ENCODE results near the gene FLOT1. TPM values are rescaled to one million over a fixed set of nuclear protein-coding genes. Genes with fewer than 3 reads are reported as not detected.

FLOT1 gene
- total and polyA plus RNA-seq, 2 of the 4 experiments (the other 2 are of a cell fraction), result 96.2 to 162 TPM

DNA sequence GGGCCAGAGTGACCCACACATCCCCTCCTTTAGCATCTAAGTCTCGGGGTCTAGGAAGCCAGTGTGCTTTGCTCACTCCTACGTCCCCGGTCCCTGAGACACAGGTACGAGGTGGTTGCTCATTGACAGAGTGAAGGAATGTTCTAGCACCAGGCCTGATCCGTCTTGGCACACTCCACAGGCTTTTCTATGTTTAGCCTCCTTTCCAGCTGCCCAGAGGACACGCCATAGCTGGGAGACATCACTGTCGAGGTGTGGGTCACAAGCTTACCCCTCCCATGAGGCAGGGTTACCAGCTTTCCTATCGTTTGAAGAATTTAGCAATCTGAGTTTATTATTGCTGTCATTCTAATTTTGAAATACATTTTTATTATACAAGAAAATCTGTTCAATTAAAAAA is 32.2 kb upstream of the FLOT1 start:
- POLR2A ChIA-PET (ENCODE audit: unreplicated experiment), result no interaction called here
- no peak overlapping the region for H3K9ac ChIP-seq (ENCODE audit: low read depth, low read length)

More for the DNA sequence above, 32.2 kb upstream of the FLOT1 start:
- TF ChIP-seq CHD1 (IDR thresholded peaks at IDR 0.05; ENCODE audit: low read depth, low read length), result no peak
- TF ChIP-seq RFX5 (IDR thresholded peaks at IDR 0.05; ENCODE audit: low read depth, low read length), result no peak
- TF ChIP-seq CEBPB (IDR thresholded peaks at IDR 0.05; ENCODE audit: low read depth, low read length), result no peak
- TF ChIP-seq RCOR1 (IDR thresholded peaks at IDR 0.05; ENCODE audit: insufficient replicate concordance, low read length), result no peak
- TF ChIP-seq SMC3 (IDR thresholded peaks at IDR 0.05; ENCODE audit: low read depth, low read length), result no peak
- no peak overlapping the region for H3K56ac ChIP-seq (ENCODE audit: extremely low read depth, insufficient read depth, low read length)
- peaks cover 23% of the 10 kb centered on the region for H3K4me1 ChIP-seq (ENCODE audit: control insufficient read depth, insufficient read depth, low read length)
- H2BK20ac ChIP-seq (ENCODE audit: low read depth, low read length), result peak overlapping the region; percentile 61; the same call in 1 of the 2 replicates
- H3K9me1 ChIP-seq (ENCODE audit: insufficient read depth, low read length), result peaks cover 25% of the 10 kb centered on the region
- no peaks in the 10 kb centered on the region for H4K20me1 ChIP-seq (ENCODE audit: insufficient read depth, low read length)
- H3K27me3 ChIP-seq (ENCODE audit: control insufficient read depth, insufficient read depth, low read length), result no peaks in the 10 kb centered on the region
- H3K14ac ChIP-seq (replicated peaks; ENCODE audit: low read depth, low read length), result peak overlapping the region; percentile 51
- H3K23ac ChIP-seq (ENCODE audit: low read depth, low read length), result no peak overlapping the region
- no peak overlapping the region for H3K27ac ChIP-seq (ENCODE audit: insufficient read depth, low read length)
- peak overlapping the region; percentile 74 for H2AK5ac ChIP-seq (ENCODE audit: low read depth, low read length)
- H4K5ac ChIP-seq (ENCODE audit: low read depth, low read length), result peak overlapping the region; percentile 46; the same call in 1 of the 2 replicates
- intact Hi-C loops (cut with micrococcal nuclease), result no loop called here
- H3K4me2 ChIP-seq (ENCODE audit: low read depth, low read length), result no peak overlapping the region
- BruUV-seq (replicated peaks), result no TSS peak
- 83% methylated on average over 4 of the region's 8 CpGs; no CpG with 5 or more reads in 1 of the 2 experiments for WGBS, 2 experiments (ENCODE audit: extremely low coverage in 2 of 2, insufficient read length in 1 of 2)
- H3K4me3 ChIP-seq (ENCODE audit: insufficient read depth, low read depth, low read length), result no peak overlapping the region
- peak overlapping the region; percentile 0 to 50; a peak in 3 of 4 replicates for H4K8ac ChIP-seq (ENCODE audit: low read depth in 2 of 2, low read length in 2 of 2)
- in situ Hi-C loops (cut with MboI; ENCODE audit: low sequenced_read_pairs), result no loop called here
- H3K9me3 ChIP-seq (ENCODE audit: control insufficient read depth, insufficient read depth, low read length), result no peaks in the 10 kb centered on the region
- ATAC-seq (ENCODE audit: low read depth) (no peak), DNase-seq (no peak)
- peak overlapping the region; percentile 64 for H2BK5ac ChIP-seq (ENCODE audit: low read depth, low read length, poor library complexity, severe bottlenecking)
- H3K4ac ChIP-seq (ENCODE audit: low read depth, low read length), result peak overlapping the region; percentile 83
- peak overlapping the region; percentile 60 for H2AFZ ChIP-seq (replicated peaks; ENCODE audit: low read length, poor library complexity)
- no peaks in the 10 kb centered on the region for H3K36me3 ChIP-seq (ENCODE audit: control insufficient read depth, insufficient read depth, low read length)
- H2BK15ac ChIP-seq (ENCODE audit: low read depth, low read length), result peak overlapping the region; percentile 82
- H2AK9ac ChIP-seq (replicated peaks; ENCODE audit: low read depth, low read length, poor library complexity), result peak overlapping the region; percentile 56
- peak overlapping the region; percentile 65 for H4K91ac ChIP-seq (ENCODE audit: insufficient read depth, low read depth, low read length)
- peak overlapping the region; percentile 90 for H2BK120ac ChIP-seq (ENCODE audit: low read depth, low read length)
- CTCF ChIA-PET, result no interaction called here
- dilution Hi-C loops (cut with HindIII; ENCODE audit: low sequenced_read_pairs, unreplicated experiment), result no loop called here
- peak overlapping the region; percentile 38; the same call in 1 of the 2 replicates for H3K18ac ChIP-seq (ENCODE audit: low read depth, low read length)
- peaks cover 0 to 18% of the 10 kb centered on the region in 2 experiments for H3K79me1 ChIP-seq (ENCODE audit: low read depth in 1 of 2, low read length in 2 of 2)
